Esophagus squamous epithelium (tissue), 4 donors: Measurements from ENCODE around the gene LRRC38.

Experiments used
- POLR2A ChIP-seq, 4 donors: fragments of 450-650 bp; IDR thresholded peaks; one replicate each; pipeline ENCODE4 v1.6.1; 2017; ENCODE audit warnings: antibody characterized with exemption in 4 of 4, mild to moderate bottlenecking in 4 of 4, moderate library complexity in 3 of 4
- TF ChIP-seq, protein P1 (sequence below), 6 experiments: fragments of 450-650 bp in 4 of 6; fragments of 200-600 bp in 2 of 6; sonication (generic) in 2 of 6; IDR thresholded peaks; one replicate each; pipeline ENCODE4 v1.5.1; 2016 to 2019; ENCODE audit warnings: antibody characterized with exemption in 6 of 6, mild to moderate bottlenecking in 4 of 6, moderate library complexity in 4 of 6

DNA sequence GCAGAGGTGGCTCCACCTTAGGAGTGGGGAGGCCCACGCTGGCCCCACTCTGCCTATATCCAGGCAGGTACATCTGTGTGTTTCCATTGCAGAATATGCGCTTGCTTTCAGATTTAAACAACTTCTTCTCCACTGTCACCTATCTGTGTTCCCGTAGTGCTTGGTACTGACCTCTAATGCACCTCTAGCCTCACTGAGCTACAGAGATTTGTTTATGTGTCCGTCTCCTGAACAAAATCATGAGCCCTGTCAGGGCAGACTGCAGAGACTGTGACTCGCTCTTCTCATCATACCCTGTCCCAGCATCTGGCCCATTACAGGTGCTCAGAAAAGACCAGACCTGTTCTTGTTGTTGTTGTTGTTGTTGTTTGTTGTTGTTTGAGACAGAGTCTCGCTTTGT is 14.5 kb upstream of the LRRC38 start:
- TF ChIP-seq, protein P1, sequence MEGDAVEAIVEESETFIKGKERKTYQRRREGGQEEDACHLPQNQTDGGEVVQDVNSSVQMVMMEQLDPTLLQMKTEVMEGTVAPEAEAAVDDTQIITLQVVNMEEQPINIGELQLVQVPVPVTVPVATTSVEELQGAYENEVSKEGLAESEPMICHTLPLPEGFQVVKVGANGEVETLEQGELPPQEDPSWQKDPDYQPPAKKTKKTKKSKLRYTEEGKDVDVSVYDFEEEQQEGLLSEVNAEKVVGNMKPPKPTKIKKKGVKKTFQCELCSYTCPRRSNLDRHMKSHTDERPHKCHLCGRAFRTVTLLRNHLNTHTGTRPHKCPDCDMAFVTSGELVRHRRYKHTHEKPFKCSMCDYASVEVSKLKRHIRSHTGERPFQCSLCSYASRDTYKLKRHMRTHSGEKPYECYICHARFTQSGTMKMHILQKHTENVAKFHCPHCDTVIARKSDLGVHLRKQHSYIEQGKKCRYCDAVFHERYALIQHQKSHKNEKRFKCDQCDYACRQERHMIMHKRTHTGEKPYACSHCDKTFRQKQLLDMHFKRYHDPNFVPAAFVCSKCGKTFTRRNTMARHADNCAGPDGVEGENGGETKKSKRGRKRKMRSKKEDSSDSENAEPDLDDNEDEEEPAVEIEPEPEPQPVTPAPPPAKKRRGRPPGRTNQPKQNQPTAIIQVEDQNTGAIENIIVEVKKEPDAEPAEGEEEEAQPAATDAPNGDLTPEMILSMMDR (IDR thresholded peaks at IDR 0.05), result no peak
- TF ChIP-seq POLR2A (IDR thresholded peaks at IDR 0.05), result no peak
